GM06990 (cell line): ENCODE data around the gene CYP2A6.
A peak's percentile ranks its signal among the peaks of the same experiment; 100 is the strongest.

Experiments
- DNase-seq: peaks from one replicate; pipeline ENCODE4 v3.0.0-alpha.2; 2011; ENCODE audit not compliant: insufficient read length; ENCODE audit errors: extremely low read depth
- H3K27me3 ChIP-seq: replicated peaks from 2 replicates; pipeline ENCODE4 v1.6.0; 2011; ENCODE audit warnings: low read length; ENCODE audit not compliant: control insufficient read depth, insufficient read depth
- H3K36me3 ChIP-seq: 2 replicates; pipeline ENCODE4 v1.5.1; 2011; ENCODE audit warnings: low read length; ENCODE audit not compliant: control insufficient read depth, insufficient read depth
- H3K4me3 ChIP-seq: replicated peaks from 2 replicates; pipeline ENCODE4 v1.5.1; 2011; ENCODE audit warnings: low read depth, mild to moderate bottlenecking, control low read depth, low read length
- TF ChIP-seq, protein P1 (sequence below): IDR thresholded peaks from 2 replicates; pipeline ENCODE4 v1.5.1; 2011; ENCODE audit warnings: low read length, control low read depth, mild to moderate bottlenecking, inconsistent platforms; ENCODE audit not compliant: insufficient read depth, poor library complexity, severe bottlenecking

Gene CYP2A6

GRCh38 chr19:40807147-40808020 lies 42.9 kb downstream of the CYP2A6 start:
- no peaks in the 10 kb centered on the region for H3K27me3 ChIP-seq
- no peak for DNase-seq
- TF ChIP-seq, protein P1, sequence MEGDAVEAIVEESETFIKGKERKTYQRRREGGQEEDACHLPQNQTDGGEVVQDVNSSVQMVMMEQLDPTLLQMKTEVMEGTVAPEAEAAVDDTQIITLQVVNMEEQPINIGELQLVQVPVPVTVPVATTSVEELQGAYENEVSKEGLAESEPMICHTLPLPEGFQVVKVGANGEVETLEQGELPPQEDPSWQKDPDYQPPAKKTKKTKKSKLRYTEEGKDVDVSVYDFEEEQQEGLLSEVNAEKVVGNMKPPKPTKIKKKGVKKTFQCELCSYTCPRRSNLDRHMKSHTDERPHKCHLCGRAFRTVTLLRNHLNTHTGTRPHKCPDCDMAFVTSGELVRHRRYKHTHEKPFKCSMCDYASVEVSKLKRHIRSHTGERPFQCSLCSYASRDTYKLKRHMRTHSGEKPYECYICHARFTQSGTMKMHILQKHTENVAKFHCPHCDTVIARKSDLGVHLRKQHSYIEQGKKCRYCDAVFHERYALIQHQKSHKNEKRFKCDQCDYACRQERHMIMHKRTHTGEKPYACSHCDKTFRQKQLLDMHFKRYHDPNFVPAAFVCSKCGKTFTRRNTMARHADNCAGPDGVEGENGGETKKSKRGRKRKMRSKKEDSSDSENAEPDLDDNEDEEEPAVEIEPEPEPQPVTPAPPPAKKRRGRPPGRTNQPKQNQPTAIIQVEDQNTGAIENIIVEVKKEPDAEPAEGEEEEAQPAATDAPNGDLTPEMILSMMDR: peak; percentile 16
- H3K4me3 ChIP-seq: no peak overlapping the region
- H3K36me3 ChIP-seq: peaks cover 36% of the 10 kb centered on the region

GRCh38 chr19:40806423-40807146 lies 43.7 kb downstream of the CYP2A6 start:
- TF ChIP-seq, protein P1: peak; percentile 97
- no peaks in the 10 kb centered on the region for H3K27me3 ChIP-seq
- peak; percentile 80 for DNase-seq
- H3K4me3 ChIP-seq: no peak overlapping the region
- H3K36me3 ChIP-seq: peaks cover 39% of the 10 kb centered on the region

GRCh38 chr19:40805258-40805868 lies 44.9 kb downstream of the CYP2A6 start:
- TF ChIP-seq, protein P1: no peak

GRCh38 chr19:40804783-40805242 lies 45.4 kb downstream of the CYP2A6 start:
- Histone ChIP-seq H3K36me3 (peaks cover 44% of the 10 kb centered on the region), H3K4me3 (no peak overlapping the region), H3K27me3 (no peaks in the 10 kb centered on the region)
- no peak for DNase-seq
- TF ChIP-seq, protein P1: peak; percentile 29

More at GRCh38 chr19:40805258-40805868, 44.9 kb downstream of the CYP2A6 start:
- no peak for DNase-seq
- no peak overlapping the region for H3K4me3 ChIP-seq
- H3K36me3 ChIP-seq: peaks cover 44% of the 10 kb centered on the region
- H3K27me3 ChIP-seq: no peaks in the 10 kb centered on the region

DNA sequence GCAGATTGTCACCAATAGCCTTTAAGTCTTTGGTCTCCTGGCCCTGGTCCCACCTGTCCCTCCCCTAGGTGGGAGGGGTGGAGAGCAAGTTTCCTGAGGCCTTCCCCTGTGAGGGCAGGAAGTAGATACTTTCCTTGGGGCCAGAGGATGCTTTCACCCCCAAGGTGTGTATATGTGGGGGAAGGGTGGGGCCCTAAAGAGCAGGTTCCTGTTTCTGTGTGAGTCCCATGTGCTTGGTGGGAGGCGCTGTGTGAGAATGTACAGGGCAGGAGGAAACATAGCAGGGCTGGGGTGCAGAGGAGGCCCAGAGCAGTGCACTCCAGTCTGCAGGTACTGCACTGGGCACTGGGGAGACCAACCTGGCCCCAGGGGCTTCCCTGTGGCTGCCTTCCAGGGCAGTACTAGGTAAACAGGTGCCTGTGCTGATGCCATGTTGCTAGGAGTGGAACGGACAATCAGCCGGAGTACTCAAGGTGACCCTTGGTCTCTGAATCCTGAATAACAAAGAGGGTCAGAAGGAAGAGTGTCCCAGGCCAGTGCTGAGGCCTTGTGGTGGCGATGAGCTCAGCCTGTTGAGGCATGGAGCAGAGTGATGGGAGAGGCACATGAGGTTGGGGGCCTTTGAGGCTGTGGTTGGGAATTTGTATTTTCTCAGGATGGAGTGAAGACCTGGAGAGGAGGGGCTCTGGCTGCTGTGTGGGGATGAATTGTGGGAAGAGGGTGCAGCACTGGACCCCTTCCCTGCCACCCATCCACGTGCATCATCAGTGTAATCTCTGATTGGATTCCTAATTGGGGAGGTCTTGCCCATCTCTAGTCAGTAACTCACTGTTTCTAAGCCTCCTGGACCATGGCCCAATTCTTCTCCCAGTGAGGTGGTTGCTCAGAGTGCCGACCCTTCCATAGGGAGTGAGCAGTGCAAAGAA lies 46.1 kb downstream of the CYP2A6 start:
- TF ChIP-seq, protein P1: no peak
- H3K4me3 ChIP-seq: peak overlapping the region; percentile 41
- DNase-seq: peak; percentile 71
- H3K36me3 ChIP-seq: peaks cover 40% of the 10 kb centered on the region
- H3K27me3 ChIP-seq: no peaks in the 10 kb centered on the region
